GM23338 (cell line): ENCODE measurements around the gene ST8SIA6. TPM values are rescaled to one million over a fixed set of nuclear protein-coding genes. Genes with fewer than 3 reads are reported as not detected.

Experiments
- ATAC-seq: fragments of 200-7000 bp; cut with Tn5 transposase; 3 replicates; pipeline ENCODE4 v1.9.1; 2020
- DNase-seq: peaks from one replicate; pipeline ENCODE4 v3.0.0-alpha.2; 2015; ENCODE audit warnings: low spot score
- H2AFZ ChIP-seq: fragments of 200-600 bp; sonication (generic); 2 replicates; pipeline ENCODE4 v1.8.0; 2016; ENCODE audit warnings: antibody characterized with exemption, mild to moderate bottlenecking, moderate library complexity
- H3F3A ChIP-seq: fragments of 200-600 bp; sonication (generic); replicated peaks from 2 replicates; pipeline ENCODE4 v1.8.0; 2017; ENCODE audit warnings: antibody characterized with exemption, mixed run types, low read depth
- H3K27ac ChIP-seq: fragments of 200-600 bp; sonication (generic); 2 replicates; pipeline ENCODE4 v1.6.1; 2016; ENCODE audit warnings: low read depth
- H3K27me3 ChIP-seq: fragments of 200-600 bp; sonication (generic); 2 replicates; pipeline ENCODE4 v1.8.0; 2016; ENCODE audit warnings: mild to moderate bottlenecking, mixed run types, moderate library complexity; ENCODE audit not compliant: insufficient read depth
- H3K36me3 ChIP-seq: fragments of 200-600 bp; sonication (generic); 2 replicates; pipeline ENCODE4 v1.8.0; 2016; ENCODE audit warnings: mild to moderate bottlenecking; ENCODE audit not compliant: insufficient read depth
- H3K4me1 ChIP-seq: fragments of 200-600 bp; sonication (generic); 2 replicates; pipeline ENCODE4 v1.8.0; 2016; ENCODE audit warnings: mild to moderate bottlenecking, moderate library complexity; ENCODE audit not compliant: insufficient read depth
- H3K4me2 ChIP-seq: fragments of 200-600 bp; sonication (generic); 2 replicates; pipeline ENCODE4 v1.7.1; 2017; ENCODE audit warnings: mixed run types
- H3K4me3 ChIP-seq: fragments of 200-600 bp; sonication (generic); 2 replicates; pipeline ENCODE4 v1.6.1; 2016; ENCODE audit warnings: mixed run types
- H3K79me2 ChIP-seq: fragments of 200-600 bp; sonication (generic); replicated peaks from 2 replicates; pipeline ENCODE4 v1.8.0; 2017; ENCODE audit warnings: mild to moderate bottlenecking; ENCODE audit not compliant: insufficient read depth
- H3K9me2 ChIP-seq: fragments of 200-600 bp; sonication (generic); 2 replicates; pipeline ENCODE4 v1.8.0; 2017; ENCODE audit not compliant: insufficient read depth
- H4K20me1 ChIP-seq: fragments of 200-600 bp; sonication (generic); replicated peaks from 2 replicates; pipeline ENCODE4 v1.8.0; 2017; ENCODE audit warnings: mild to moderate bottlenecking; ENCODE audit not compliant: insufficient read depth
- H3K27ac Mint-ChIP-seq: 2 replicates; pipeline ENCODE4 v1.8.0; 2020; ENCODE audit warnings: inconsistent platforms, mild to moderate bottlenecking, moderate library complexity, mixed read lengths
- H3K27me3 Mint-ChIP-seq: 3 replicates; pipeline ENCODE4 v1.8.0; 2022; ENCODE audit warnings: low read depth, mild to moderate bottlenecking, moderate library complexity, mixed read lengths, inconsistent platforms; ENCODE audit not compliant: insufficient read depth, poor library complexity
- H3K36me3 Mint-ChIP-seq: 3 replicates; pipeline ENCODE4 v1.8.0; 2021; ENCODE audit warnings: low read depth, mild to moderate bottlenecking, inconsistent platforms, moderate library complexity, mixed read lengths
- H3K4me1 Mint-ChIP-seq: 3 replicates; pipeline ENCODE4 v1.8.0; 2020; ENCODE audit warnings: mild to moderate bottlenecking, inconsistent platforms, mixed read lengths
- H3K4me3 Mint-ChIP-seq: 3 replicates; pipeline ENCODE4 v1.8.0; 2021; ENCODE audit warnings: moderate library complexity, mild to moderate bottlenecking, inconsistent platforms, mixed read lengths
- H3K9me3 Mint-ChIP-seq: 3 replicates; pipeline ENCODE4 v1.8.0; 2020; ENCODE audit warnings: moderate library complexity, mild to moderate bottlenecking, inconsistent platforms, mixed read lengths
- CREB1 ChIP-seq: fragments of 250-450 bp; sonication (Bioruptor Pico); IDR thresholded peaks from 2 replicates; pipeline ENCODE4 v1.5.0; 2020; ENCODE audit warnings: low read depth, mild to moderate bottlenecking, moderate library complexity
- CTCF ChIP-seq, 2 experiments: fragments of 200-600 bp in 1 of 2; sonication (generic) in 1 of 2; conservative IDR thresholded peaks; 2 replicates each; pipeline versions ENCODE4 v1.5.1 to v1.6.1; 2016 to 2017; ENCODE audit warnings: antibody characterized with exemption in 2 of 2, low read depth in 2 of 2, mild to moderate bottlenecking in 2 of 2, moderate library complexity in 1 of 2
- ETS1 ChIP-seq: IDR thresholded peaks from 2 replicates; pipeline ENCODE4 v1.6.1; 2016; ENCODE audit warnings: antibody characterized with exemption
- EZH2 ChIP-seq: fragments of 200-600 bp; sonication (generic); IDR thresholded peaks from one replicate; pipeline ENCODE4 v1.8.0; 2017; ENCODE audit warnings: antibody characterized with exemption, mild to moderate bottlenecking, low read depth; ENCODE audit not compliant: unreplicated experiment
- EZH2phosphoT487 ChIP-seq: fragments of 200-600 bp; sonication (generic); IDR thresholded peaks from one replicate; pipeline ENCODE4 v1.8.1; 2018; ENCODE audit warnings: antibody characterized with exemption; ENCODE audit not compliant: unreplicated experiment
- JUNB ChIP-seq: IDR thresholded peaks from one replicate; pipeline ENCODE4 v1.6.1; 2016; ENCODE audit warnings: antibody characterized with exemption; ENCODE audit not compliant: unreplicated experiment
- NANOG ChIP-seq: IDR thresholded peaks from 2 replicates; pipeline ENCODE4 v1.6.1; 2016; ENCODE audit warnings: antibody characterized with exemption, borderline replicate concordance
- POLR2AphosphoS5 ChIP-seq: IDR thresholded peaks from 2 replicates; pipeline ENCODE4 v1.6.1; 2016; ENCODE audit warnings: antibody characterized with exemption, low read depth
- REST ChIP-seq: IDR thresholded peaks from one replicate; pipeline ENCODE4 v1.6.1; 2018; ENCODE audit warnings: antibody characterized with exemption; ENCODE audit not compliant: unreplicated experiment
- STAT1 ChIP-seq: IDR thresholded peaks from one replicate; pipeline ENCODE4 v1.6.1; 2016; ENCODE audit warnings: antibody characterized with exemption; ENCODE audit not compliant: unreplicated experiment
- ZNF114 ChIP-seq: fragments of 250-450 bp; sonication (Bioruptor Pico); IDR thresholded peaks from 2 replicates; pipeline ENCODE4 v1.5.0; 2020; ENCODE audit warnings: mild to moderate bottlenecking, moderate library complexity
- ZNF331 ChIP-seq: fragments of 250-450 bp; sonication (Bioruptor Pico); IDR thresholded peaks from 2 replicates; pipeline ENCODE4 v1.5.0; 2020; ENCODE audit warnings: low read depth, mild to moderate bottlenecking, moderate library complexity
- ZNF462 ChIP-seq: fragments of 250-450 bp; sonication (Bioruptor Pico); IDR thresholded peaks from 2 replicates; pipeline ENCODE4 v1.5.0; 2020; ENCODE audit warnings: mild to moderate bottlenecking, moderate library complexity
- polyA plus RNA-seq: library from polyadenylated mRNA; unstranded; fragments of >200 nt; fragmentation: Nextera tagmentation; extraction: Ambion mirVana; gene quantifications from 2 replicates; pipeline ENCODE4 v1.2.1, GENCODE V29; 2016
- total RNA-seq: library from RNA; depleted of rRNA; stranded (reverse); fragments of >200 nt; shearing (Covaris generic); gene quantifications from 2 replicates; pipeline ENCODE4 v1.2.3, GENCODE V29; 2014

Gene ST8SIA6
- total and polyA plus RNA-seq, 2 experiments from 2014 or later: 1.6 to 2.3 TPM

- H3K27ac ChIP-seq: no peak overlapping the region
- H2AFZ ChIP-seq: no peak overlapping the region
- H3F3A ChIP-seq: no peaks in the 10 kb centered on the region
- Mint-ChIP-seq H3K27ac (no peak overlapping the region), H3K27me3 (peaks cover 2% of the 10 kb centered on the region), H3K4me3 (no peak overlapping the region), H3K4me1 (no peaks in the 10 kb centered on the region), H3K9me3 (peaks cover 7% of the 10 kb centered on the region), H3K36me3 (peaks cover 6% of the 10 kb centered on the region; the same call in 2 of the 3 replicates)
- H3K4me3 ChIP-seq: no peak overlapping the region
- H4K20me1 ChIP-seq: no peaks in the 10 kb centered on the region
- H3K4me1 ChIP-seq: no peaks in the 10 kb centered on the region
- DNase-seq (no peak), ATAC-seq (no peak)
- H3K9me2 ChIP-seq: no peaks in the 10 kb centered on the region
- TF ChIP-seq EZH2phosphoT487: no peak
- TF ChIP-seq JUNB: no peak
- no peak for TF ChIP-seq REST
- no peak for TF ChIP-seq CTCF (conservative IDR thresholded peaks at IDR 0.05; ENCODE audit: low read depth in 2 of 2)
- no peak for TF ChIP-seq ETS1
- TF ChIP-seq POLR2AphosphoS5: no peak
- TF ChIP-seq NANOG: no peak
- TF ChIP-seq CREB1 (CRISPR knock-in tag): no peak
- TF ChIP-seq ZNF114 (CRISPR knock-in tag): no peak
- no peak for TF ChIP-seq ZNF462
- no peak for TF ChIP-seq EZH2
- TF ChIP-seq STAT1: no peak
- TF ChIP-seq ZNF331 (CRISPR knock-in tag): no peak
- H3K79me2 ChIP-seq: no peaks in the 10 kb centered on the region
- no peak overlapping the region for H3K4me2 ChIP-seq
- no peaks in the 10 kb centered on the region for H3K27me3 ChIP-seq
- no peaks in the 10 kb centered on the region for H3K36me3 ChIP-seq
Observed at GRCh38 chr10:17335065-17335464, 119.3 kb downstream of the ST8SIA6 start.
